DOHH2 (cell line): ENCODE results near the gene DDX5.

ENCODE experiments used
- H3F3A ChIP-seq: fragments of 200-600 bp; sonication (generic), shearing (Covaris generic); 2 replicates; pipeline ENCODE4 v1.6.0; 2016; ENCODE audit warnings: antibody characterized with exemption, mild to moderate bottlenecking; ENCODE audit not compliant: control insufficient read depth, insufficient read depth
- H3K27ac ChIP-seq: fragments of 200-600 bp; sonication (generic); 2 replicates; pipeline ENCODE4 v1.5.1; 2014; ENCODE audit warnings: low read depth, mild to moderate bottlenecking, low read length, moderate library complexity
- H3K27me3 ChIP-seq: fragments of 200-600 bp; sonication (generic); 2 replicates; pipeline ENCODE4 v1.6.1; 2014; ENCODE audit warnings: mild to moderate bottlenecking, low read length, mixed read lengths; ENCODE audit not compliant: control insufficient read depth
- H3K36me3 ChIP-seq: fragments of 200-600 bp; sonication (generic); 2 replicates; pipeline ENCODE4 v1.6.1; 2014; ENCODE audit warnings: mild to moderate bottlenecking, low read length, moderate library complexity, mixed read lengths; ENCODE audit not compliant: control insufficient read depth
- H3K4me1 ChIP-seq: fragments of 200-600 bp; sonication (generic); 2 replicates; pipeline ENCODE4 v1.6.1; 2014; ENCODE audit warnings: mild to moderate bottlenecking, low read length, mixed read lengths; ENCODE audit not compliant: control insufficient read depth
- H3K4me2 ChIP-seq: fragments of 200-600 bp; sonication (generic); 2 replicates; pipeline ENCODE4 v1.6.0; 2014; ENCODE audit warnings: mild to moderate bottlenecking, low read length, moderate library complexity
- H3K4me3 ChIP-seq: fragments of 200-600 bp; sonication (generic); 2 replicates; pipeline ENCODE4 v1.5.1; 2014; ENCODE audit warnings: mild to moderate bottlenecking, low read length, mixed read lengths
- H3K79me2 ChIP-seq: fragments of 200-600 bp; sonication (generic); 2 replicates; pipeline ENCODE4 v1.6.1; 2014; ENCODE audit warnings: mild to moderate bottlenecking, low read length, mixed read lengths; ENCODE audit not compliant: control insufficient read depth
- H3K9me2 ChIP-seq: fragments of 200-600 bp; sonication (generic); replicated peaks from 2 replicates; pipeline ENCODE4 v1.6.1; 2014; ENCODE audit warnings: mild to moderate bottlenecking, low read length, mixed read lengths; ENCODE audit not compliant: control insufficient read depth
- H3K9me3 ChIP-seq: fragments of 200-600 bp; sonication (generic); 2 replicates; pipeline ENCODE4 v1.6.1; 2014; ENCODE audit warnings: antibody characterized with exemption, low read length, mixed read lengths; ENCODE audit not compliant: control insufficient read depth, insufficient read depth
- H4K20me1 ChIP-seq: fragments of 200-600 bp; sonication (generic); 2 replicates; pipeline ENCODE4 v1.6.0; 2014; ENCODE audit warnings: low read depth, mild to moderate bottlenecking, antibody characterized with exemption, low read length, moderate library complexity; ENCODE audit not compliant: control insufficient read depth, insufficient read depth
- EZH2phosphoT487 ChIP-seq: fragments of 200-600 bp; sonication (generic); IDR thresholded peaks from 2 replicates; pipeline ENCODE4 v1.6.1; 2017; ENCODE audit warnings: borderline replicate concordance, mild to moderate bottlenecking, antibody characterized with exemption, low read length, moderate library complexity, mixed read lengths
- TF ChIP-seq, protein P1 (sequence below): fragments of 200-600 bp; sonication (generic); IDR thresholded peaks from one replicate; pipeline ENCODE4 v1.5.1; 2014; ENCODE audit warnings: antibody characterized with exemption, mild to moderate bottlenecking, low read depth, low read length; ENCODE audit not compliant: poor library complexity, severe bottlenecking

DDX5 gene

DNA sequence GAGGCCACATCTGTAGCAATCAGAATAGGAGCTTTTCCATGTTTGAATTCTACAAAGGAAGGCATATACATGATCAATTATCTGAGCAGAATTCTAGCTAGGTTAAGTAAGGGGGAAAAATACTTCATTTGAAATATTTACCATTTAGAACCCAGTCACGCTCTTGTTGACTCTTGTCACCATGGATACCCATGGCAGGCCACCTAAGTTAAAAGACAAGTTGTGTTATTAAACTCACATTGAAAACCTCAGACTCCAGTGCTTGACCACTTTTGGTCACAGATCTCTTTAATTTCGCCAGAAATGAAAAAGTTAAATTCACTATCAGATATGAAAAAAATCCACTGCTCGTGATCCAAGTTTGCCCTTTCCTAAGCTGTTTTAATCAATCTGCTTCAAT lies 4.1 kb downstream of the DDX5 start:
- no peak overlapping the region for H3K27ac ChIP-seq
- H3K36me3 ChIP-seq = peaks cover 93% of the 10 kb centered on the region
- H3K9me3 ChIP-seq = no peaks in the 10 kb centered on the region
- peaks cover 71% of the 10 kb centered on the region for H3K79me2 ChIP-seq
- H3K9me2 ChIP-seq = no peaks in the 10 kb centered on the region
- no peak overlapping the region for H3K4me3 ChIP-seq
- peaks cover 78% of the 10 kb centered on the region for H3K4me1 ChIP-seq
- peak overlapping the region; percentile 64; the same call in 1 of the 2 replicates for H3K4me2 ChIP-seq
- TF ChIP-seq EZH2phosphoT487 = no peak
- TF ChIP-seq, protein P1, sequence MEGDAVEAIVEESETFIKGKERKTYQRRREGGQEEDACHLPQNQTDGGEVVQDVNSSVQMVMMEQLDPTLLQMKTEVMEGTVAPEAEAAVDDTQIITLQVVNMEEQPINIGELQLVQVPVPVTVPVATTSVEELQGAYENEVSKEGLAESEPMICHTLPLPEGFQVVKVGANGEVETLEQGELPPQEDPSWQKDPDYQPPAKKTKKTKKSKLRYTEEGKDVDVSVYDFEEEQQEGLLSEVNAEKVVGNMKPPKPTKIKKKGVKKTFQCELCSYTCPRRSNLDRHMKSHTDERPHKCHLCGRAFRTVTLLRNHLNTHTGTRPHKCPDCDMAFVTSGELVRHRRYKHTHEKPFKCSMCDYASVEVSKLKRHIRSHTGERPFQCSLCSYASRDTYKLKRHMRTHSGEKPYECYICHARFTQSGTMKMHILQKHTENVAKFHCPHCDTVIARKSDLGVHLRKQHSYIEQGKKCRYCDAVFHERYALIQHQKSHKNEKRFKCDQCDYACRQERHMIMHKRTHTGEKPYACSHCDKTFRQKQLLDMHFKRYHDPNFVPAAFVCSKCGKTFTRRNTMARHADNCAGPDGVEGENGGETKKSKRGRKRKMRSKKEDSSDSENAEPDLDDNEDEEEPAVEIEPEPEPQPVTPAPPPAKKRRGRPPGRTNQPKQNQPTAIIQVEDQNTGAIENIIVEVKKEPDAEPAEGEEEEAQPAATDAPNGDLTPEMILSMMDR = no peak
- peaks cover 47% of the 10 kb centered on the region for H4K20me1 ChIP-seq
- H3K27me3 ChIP-seq = no peaks in the 10 kb centered on the region
- peaks cover 84% of the 10 kb centered on the region for H3F3A ChIP-seq

DNA sequence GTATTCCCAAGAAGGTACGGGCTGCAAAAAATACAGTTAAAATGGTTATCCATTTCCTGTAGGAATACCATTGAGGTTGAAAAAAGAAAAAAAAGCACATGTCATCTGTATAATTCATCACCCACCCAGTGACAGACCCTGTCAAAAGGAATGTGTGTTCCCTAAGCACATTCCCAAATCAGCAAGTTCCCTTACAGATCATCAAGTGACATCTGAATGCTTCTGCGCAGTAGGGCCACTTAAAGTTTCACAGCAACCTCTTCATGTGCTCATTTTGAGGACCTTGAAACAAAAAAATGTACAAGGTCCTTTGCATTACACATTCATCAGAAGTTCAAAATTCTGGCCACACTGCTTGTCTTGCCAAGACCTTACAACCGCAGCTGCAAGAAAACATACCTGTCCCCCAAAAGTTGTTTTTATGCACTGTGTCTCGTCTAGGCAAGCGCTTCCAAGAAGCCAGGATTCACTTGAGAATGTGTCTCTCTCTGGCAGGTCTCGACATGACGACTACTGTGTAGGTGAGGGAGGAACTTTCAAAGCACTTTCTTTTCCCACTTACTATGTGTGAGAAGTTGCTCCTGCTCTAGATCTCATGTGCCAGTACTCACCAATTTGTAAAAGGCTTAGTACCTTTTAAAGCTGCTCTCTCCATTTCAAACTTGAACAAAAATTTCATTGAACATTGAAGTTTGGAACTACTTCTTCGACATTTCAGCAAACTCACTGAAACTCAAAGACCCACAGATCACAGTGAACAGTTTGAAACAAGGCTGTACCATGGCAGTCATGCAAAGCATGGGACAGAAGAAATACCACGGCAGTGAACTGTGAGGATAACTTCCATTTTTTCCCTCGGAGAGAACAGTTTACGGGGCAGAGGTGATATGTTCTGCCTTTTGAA lies 5.0 kb downstream of the DDX5 start:
- H3K27ac ChIP-seq = no peak overlapping the region
- H4K20me1 ChIP-seq = peaks cover 47% of the 10 kb centered on the region
- no peak overlapping the region for H3K4me3 ChIP-seq
- peak overlapping the region; percentile 64 for H3K4me2 ChIP-seq
- TF ChIP-seq EZH2phosphoT487 = no peak
- peaks cover 71% of the 10 kb centered on the region for H3K79me2 ChIP-seq
- H3K9me3 ChIP-seq = no peaks in the 10 kb centered on the region
- H3K27me3 ChIP-seq = no peaks in the 10 kb centered on the region
- peaks cover 89% of the 10 kb centered on the region for H3K36me3 ChIP-seq
- no peaks in the 10 kb centered on the region for H3K9me2 ChIP-seq
- peaks cover 84% of the 10 kb centered on the region for H3F3A ChIP-seq
- peaks cover 78% of the 10 kb centered on the region for H3K4me1 ChIP-seq

DNA sequence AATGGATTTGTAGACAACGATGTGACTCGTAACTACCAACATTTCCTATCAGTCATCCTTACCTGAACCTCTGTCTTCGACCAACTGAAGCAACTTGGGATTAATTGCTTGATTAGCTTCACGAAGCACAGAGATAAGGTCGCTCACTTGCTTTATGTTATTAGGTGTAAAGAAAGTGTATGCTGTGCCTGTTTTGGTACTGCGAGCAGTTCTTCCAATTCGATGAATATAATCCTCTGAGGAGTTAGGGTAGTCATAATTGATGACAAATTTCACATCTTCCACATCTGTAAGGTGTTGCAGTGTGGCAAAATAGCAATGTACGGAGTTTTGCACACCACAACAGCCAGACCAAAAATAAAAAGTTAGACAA lies 5.6 kb downstream of the DDX5 start:
- H3K79me2 ChIP-seq = peaks cover 71% of the 10 kb centered on the region
- peaks cover 82% of the 10 kb centered on the region for H3F3A ChIP-seq
- H3K9me2 ChIP-seq = no peaks in the 10 kb centered on the region
- peaks cover 45% of the 10 kb centered on the region for H4K20me1 ChIP-seq
- no peak for TF ChIP-seq EZH2phosphoT487
- TF ChIP-seq, protein P1 = no peak
- peaks cover 86% of the 10 kb centered on the region for H3K36me3 ChIP-seq
- peak overlapping the region; percentile 64 for H3K4me2 ChIP-seq
- no peaks in the 10 kb centered on the region for H3K27me3 ChIP-seq
- no peak overlapping the region for H3K4me3 ChIP-seq
- peaks cover 78% of the 10 kb centered on the region for H3K4me1 ChIP-seq
- H3K27ac ChIP-seq = no peak overlapping the region
- H3K9me3 ChIP-seq = no peaks in the 10 kb centered on the region

DNA sequence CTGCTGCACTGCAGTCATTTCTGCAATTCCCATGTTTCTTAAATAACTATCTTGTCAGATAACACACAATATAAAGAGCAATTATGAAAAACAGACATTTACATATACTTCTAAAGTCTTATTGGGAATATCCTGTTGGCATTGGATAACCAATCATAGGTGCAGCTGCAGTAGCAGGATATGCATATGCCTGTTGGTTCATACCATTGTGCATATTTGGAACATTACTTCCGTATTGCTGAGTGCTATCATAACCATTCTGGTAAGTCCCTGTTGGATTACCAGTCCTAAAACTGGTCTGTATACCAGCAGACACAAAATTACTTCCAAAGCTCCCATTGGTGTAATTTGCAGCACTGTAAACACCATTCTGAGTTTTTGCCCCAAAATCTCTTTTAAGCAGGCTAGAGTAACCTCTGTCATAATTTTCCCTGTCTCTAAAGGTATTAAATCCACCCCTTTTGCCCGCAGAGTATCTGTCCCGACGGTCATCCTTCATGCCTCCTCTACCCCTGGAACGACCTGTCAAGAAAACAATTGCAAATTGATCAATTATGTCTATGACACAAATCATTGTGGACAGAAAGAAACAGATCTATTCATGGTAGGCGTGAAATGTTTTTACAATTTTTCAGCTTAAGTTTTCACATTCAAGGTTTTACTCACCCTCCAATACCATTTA lies 6.1 kb downstream of the DDX5 start:
- Histone ChIP-seq H3K4me2 (peak overlapping the region; percentile 64), H3K4me1 (peaks cover 78% of the 10 kb centered on the region), H4K20me1 (peaks cover 42% of the 10 kb centered on the region), H3K9me3 (no peaks in the 10 kb centered on the region), H3K27ac (no peak overlapping the region), H3K4me3 (peak overlapping the region; percentile 4; the same call in 1 of the 2 replicates), H3F3A (peaks cover 79% of the 10 kb centered on the region), H3K36me3 (peaks cover 81% of the 10 kb centered on the region), H3K27me3 (no peaks in the 10 kb centered on the region), H3K9me2 (no peaks in the 10 kb centered on the region), H3K79me2 (peaks cover 71% of the 10 kb centered on the region)
- TF ChIP-seq, protein P1 = no peak
- no peak for TF ChIP-seq EZH2phosphoT487
